Measurements from ENCODE around the gene FAM78B. TPM values are rescaled to one million over a fixed set of nuclear protein-coding genes. Genes with fewer than 3 reads are reported as not detected.

FAM78B gene
- total and polyA plus RNA-seq, 4 donors: 0.26 to 3.4 (median 1.1) TPM

GRCh38 chr1:166136222-166136621, 30.6 kb downstream of the FAM78B start:
- H3K27me3 ChIP-seq (ENCODE audit: control insufficient read depth in 1 of 2, insufficient read depth in 2 of 2, low read length in 1 of 2): no peaks in the 10 kb centered on the region
- intact Hi-C loops (cut with DNase I): no loop called here

GRCh38 chr1:166133857-166134256, 32.9 kb downstream of the FAM78B start:
- intact Hi-C loops (cut with DNase I): no loop called here
- ATAC-seq (ENCODE audit: low FRiP score) (no peak), DNase-seq (no peak)
- WGBS, 2 donors: 79 to 81% methylated on average over 4 of the region's 4 CpGs
- H3K27ac ChIP-seq (ENCODE audit: low read depth in 1 of 2, low read length in 2 of 2): no peak overlapping the region
- no peaks in the 10 kb centered on the region for H3K9me3 ChIP-seq (ENCODE audit: control insufficient read depth, low read length)
- H3K27me3 ChIP-seq (ENCODE audit: control insufficient read depth in 1 of 2, insufficient read depth in 2 of 2, low read length in 1 of 2): no peaks in the 10 kb centered on the region
- H3K4me1 ChIP-seq (ENCODE audit: control insufficient read depth in 1 of 2, insufficient read depth in 2 of 2, low read length in 2 of 2): no peaks in the 10 kb centered on the region
- no peak overlapping the region for H3K4me3 ChIP-seq (ENCODE audit: low read length in 2 of 2)
- no peaks in the 10 kb centered on the region for H3K36me3 ChIP-seq (ENCODE audit: control insufficient read depth in 1 of 2, insufficient read depth in 2 of 2, low read length in 1 of 2)

More at GRCh38 chr1:166136222-166136621, 30.6 kb downstream of the FAM78B start:
- Histone ChIP-seq H3K27ac (ENCODE audit: low read depth in 1 of 2, low read length in 2 of 2) (no peak overlapping the region), H3K4me1 (ENCODE audit: control insufficient read depth in 1 of 2, insufficient read depth in 2 of 2, low read length in 2 of 2) (no peaks in the 10 kb centered on the region), H3K4me3 (ENCODE audit: low read length in 2 of 2) (no peak overlapping the region), H3K9me3 (ENCODE audit: control insufficient read depth, low read length) (no peaks in the 10 kb centered on the region), H3K36me3 (ENCODE audit: control insufficient read depth in 1 of 2, insufficient read depth in 2 of 2, low read length in 1 of 2) (no peaks in the 10 kb centered on the region)
- ATAC-seq (ENCODE audit: low FRiP score): no peak
- WGBS, 2 donors: 63 to 80% methylated on average over 3 of the region's 3 CpGs
- no peak for DNase-seq

- no peak for ATAC-seq (ENCODE audit: low FRiP score)
- intact Hi-C loops (cut with DNase I): no loop called here
- Histone ChIP-seq H3K4me1 (ENCODE audit: control insufficient read depth in 1 of 2, insufficient read depth in 2 of 2, low read length in 2 of 2) (no peaks in the 10 kb centered on the region), H3K36me3 (ENCODE audit: control insufficient read depth in 1 of 2, insufficient read depth in 2 of 2, low read length in 1 of 2) (no peaks in the 10 kb centered on the region), H3K9me3 (ENCODE audit: control insufficient read depth, low read length) (no peaks in the 10 kb centered on the region), H3K27ac (ENCODE audit: low read depth in 1 of 2, low read length in 2 of 2) (no peak overlapping the region), H3K27me3 (ENCODE audit: control insufficient read depth in 1 of 2, insufficient read depth in 2 of 2, low read length in 1 of 2) (no peaks in the 10 kb centered on the region), H3K4me3 (ENCODE audit: low read length in 2 of 2) (no peak overlapping the region)
- DNase-seq: no peak
- WGBS, 2 donors: 85 to 91% methylated on average over 7 of the region's 7 CpGs
Observed at GRCh38 chr1:166133276-166133841, 33.4 kb downstream of the FAM78B start.

- DNase-seq: no peak
- no peak for ATAC-seq (ENCODE audit: low FRiP score)
- H3K27me3 ChIP-seq (ENCODE audit: control insufficient read depth in 1 of 2, insufficient read depth in 2 of 2, low read length in 1 of 2): no peaks in the 10 kb centered on the region
- H3K4me3 ChIP-seq (ENCODE audit: low read length in 2 of 2): no peak overlapping the region
- H3K27ac ChIP-seq (ENCODE audit: low read depth in 1 of 2, low read length in 2 of 2): no peak overlapping the region
- no peaks in the 10 kb centered on the region for H3K4me1 ChIP-seq (ENCODE audit: control insufficient read depth in 1 of 2, insufficient read depth in 2 of 2, low read length in 2 of 2)
- intact Hi-C loops (cut with DNase I): no loop called here
- no peaks in the 10 kb centered on the region for H3K9me3 ChIP-seq (ENCODE audit: control insufficient read depth, low read length)
- no peaks in the 10 kb centered on the region for H3K36me3 ChIP-seq (ENCODE audit: control insufficient read depth in 1 of 2, insufficient read depth in 2 of 2, low read length in 1 of 2)
Observed at GRCh38 chr1:166132496-166132895, 34.3 kb downstream of the FAM78B start.

GRCh38 chr1:166129006-166129405, 37.8 kb downstream of the FAM78B start:
- H3K9me3 ChIP-seq (ENCODE audit: control insufficient read depth, low read length): no peaks in the 10 kb centered on the region
- no peak overlapping the region for H3K4me3 ChIP-seq (ENCODE audit: low read length in 2 of 2)
- DNase-seq (no peak), ATAC-seq (ENCODE audit: low FRiP score) (no peak)
- intact Hi-C loops (cut with DNase I): no loop called here
- no peak overlapping the region for H3K27ac ChIP-seq (ENCODE audit: low read depth in 1 of 2, low read length in 2 of 2)
- no peaks in the 10 kb centered on the region for H3K36me3 ChIP-seq (ENCODE audit: control insufficient read depth in 1 of 2, insufficient read depth in 2 of 2, low read length in 1 of 2)
- no peaks in the 10 kb centered on the region for H3K4me1 ChIP-seq (ENCODE audit: control insufficient read depth in 1 of 2, insufficient read depth in 2 of 2, low read length in 2 of 2)
- H3K27me3 ChIP-seq (ENCODE audit: control insufficient read depth in 1 of 2, insufficient read depth in 2 of 2, low read length in 1 of 2): no peaks in the 10 kb centered on the region
- WGBS, 2 donors: 81 to 85% methylated on average over 3 of the region's 3 CpGs

GRCh38 chr1:166128195-166128594, 38.6 kb downstream of the FAM78B start:
- intact Hi-C loops (cut with DNase I): no loop called here
- no peak for ATAC-seq (ENCODE audit: low FRiP score)
- no peak overlapping the region for H3K27ac ChIP-seq (ENCODE audit: low read depth in 1 of 2, low read length in 2 of 2)

GRCh38 chr1:166127003-166127402, 39.8 kb downstream of the FAM78B start:
- DNase-seq (no peak), ATAC-seq (ENCODE audit: low FRiP score) (no peak)
- Histone ChIP-seq H3K9me3 (ENCODE audit: control insufficient read depth, low read length) (no peaks in the 10 kb centered on the region), H3K27ac (ENCODE audit: low read depth in 1 of 2, low read length in 2 of 2) (no peak overlapping the region), H3K27me3 (ENCODE audit: control insufficient read depth in 1 of 2, insufficient read depth in 2 of 2, low read length in 1 of 2) (no peaks in the 10 kb centered on the region), H3K4me3 (ENCODE audit: low read length in 2 of 2) (no peak overlapping the region), H3K36me3 (ENCODE audit: control insufficient read depth in 1 of 2, insufficient read depth in 2 of 2, low read length in 1 of 2) (no peaks in the 10 kb centered on the region), H3K4me1 (ENCODE audit: control insufficient read depth in 1 of 2, insufficient read depth in 2 of 2, low read length in 2 of 2) (no peaks in the 10 kb centered on the region)
- WGBS, 2 donors: 62 to 64% methylated on average over 1 of the region's 1 CpG
- intact Hi-C loops (cut with DNase I): no loop called here

More at GRCh38 chr1:166128195-166128594, 38.6 kb downstream of the FAM78B start:
- Histone ChIP-seq H3K27me3 (ENCODE audit: control insufficient read depth in 1 of 2, insufficient read depth in 2 of 2, low read length in 1 of 2) (no peaks in the 10 kb centered on the region), H3K36me3 (ENCODE audit: control insufficient read depth in 1 of 2, insufficient read depth in 2 of 2, low read length in 1 of 2) (no peaks in the 10 kb centered on the region), H3K4me1 (ENCODE audit: control insufficient read depth in 1 of 2, insufficient read depth in 2 of 2, low read length in 2 of 2) (no peaks in the 10 kb centered on the region), H3K9me3 (ENCODE audit: control insufficient read depth, low read length) (no peaks in the 10 kb centered on the region), H3K4me3 (ENCODE audit: low read length in 2 of 2) (no peak overlapping the region)
- 54 to 95% methylated on average over 1 of the region's 1 CpG for WGBS, 2 donors
- no peak for DNase-seq

GRCh38 chr1:166122873-166123466, 43.8 kb downstream of the FAM78B start:
- Histone ChIP-seq H3K9me3 (ENCODE audit: control insufficient read depth, low read length) (no peaks in the 10 kb centered on the region), H3K36me3 (ENCODE audit: control insufficient read depth in 1 of 2, insufficient read depth in 2 of 2, low read length in 1 of 2) (no peaks in the 10 kb centered on the region), H3K27ac (ENCODE audit: low read depth in 1 of 2, low read length in 2 of 2) (no peak overlapping the region), H3K4me1 (ENCODE audit: control insufficient read depth in 1 of 2, insufficient read depth in 2 of 2, low read length in 2 of 2) (no peaks in the 10 kb centered on the region), H3K4me3 (ENCODE audit: low read length in 2 of 2) (no peak overlapping the region), H3K27me3 (ENCODE audit: control insufficient read depth in 1 of 2, insufficient read depth in 2 of 2, low read length in 1 of 2) (no peaks in the 10 kb centered on the region)
- ATAC-seq (ENCODE audit: low FRiP score) (no peak), DNase-seq (no peak)
- WGBS, 2 donors: 49 to 57% methylated on average over 8 of the region's 8 CpGs
- intact Hi-C loops (cut with DNase I): no loop called here

GRCh38 chr1:166121010-166121409, 45.8 kb downstream of the FAM78B start:
- 86 to 87% methylated on average over 4 of the region's 4 CpGs for WGBS, 2 donors
- Histone ChIP-seq H3K4me3 (ENCODE audit: low read length in 2 of 2) (no peak overlapping the region), H3K36me3 (ENCODE audit: control insufficient read depth in 1 of 2, insufficient read depth in 2 of 2, low read length in 1 of 2) (no peaks in the 10 kb centered on the region), H3K27ac (ENCODE audit: low read depth in 1 of 2, low read length in 2 of 2) (no peak overlapping the region), H3K9me3 (ENCODE audit: control insufficient read depth, low read length) (no peaks in the 10 kb centered on the region), H3K27me3 (ENCODE audit: control insufficient read depth in 1 of 2, insufficient read depth in 2 of 2, low read length in 1 of 2) (no peaks in the 10 kb centered on the region), H3K4me1 (ENCODE audit: control insufficient read depth in 1 of 2, insufficient read depth in 2 of 2, low read length in 2 of 2) (no peaks in the 10 kb centered on the region)
- no peak for ATAC-seq (ENCODE audit: low FRiP score)
- DNase-seq: no peak
- intact Hi-C loops (cut with DNase I): no loop called here

Measured in aorta (tissue), 5 donors.